Stimulated activated CD4-positive, alpha-beta T cell treated with anti-CD3 and anti-CD28 coated beads, Interleukin-2, amount 100 ng/mL, for 48 hours (primary cell): ENCODE measurements around the gene CATSPERE.
"Not testable (repeated sequence)": the region's sequence is repeated elsewhere in the genome, so short reads cannot be mapped to it uniquely, and the experiment has no call there.

Experiments used
- DNase-seq, 2 donors: peaks; one replicate each; pipeline ENCODE4 v3.0.0-alpha.2; 2020

The CATSPERE gene

DNA sequence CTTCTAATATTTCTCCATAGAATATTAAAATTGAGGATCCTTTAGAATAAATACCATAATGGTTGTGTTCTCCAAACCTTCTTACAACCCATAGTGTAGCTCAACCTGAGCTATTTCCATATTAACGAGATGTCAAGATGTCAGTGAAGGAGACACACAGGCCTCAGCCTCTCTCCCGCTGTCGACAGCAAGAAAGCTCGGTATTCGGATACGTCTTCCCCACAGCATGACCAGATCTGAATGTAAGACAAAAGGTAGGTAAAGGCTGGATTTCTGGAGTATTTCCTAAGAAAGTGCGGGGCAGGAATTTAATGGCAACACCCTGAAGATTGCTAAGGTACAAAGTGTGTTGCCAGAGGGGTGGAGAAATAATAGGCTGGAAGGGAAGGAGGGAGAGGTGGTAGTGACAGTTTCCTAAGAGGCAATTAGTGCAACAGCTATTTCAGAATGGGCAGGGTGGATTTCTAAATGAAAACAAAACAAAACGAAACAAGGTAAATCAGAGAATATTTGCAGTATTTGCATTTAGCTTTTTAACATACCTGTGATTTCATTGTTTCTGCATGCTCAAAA is 11.1 kb upstream of the CATSPERE start:
- no peak for DNase-seq

GRCh38 chr1:244450597-244451538 is 10.2 kb upstream of the CATSPERE start:
- peak; percentile 37 to 40 for DNase-seq

DNA sequence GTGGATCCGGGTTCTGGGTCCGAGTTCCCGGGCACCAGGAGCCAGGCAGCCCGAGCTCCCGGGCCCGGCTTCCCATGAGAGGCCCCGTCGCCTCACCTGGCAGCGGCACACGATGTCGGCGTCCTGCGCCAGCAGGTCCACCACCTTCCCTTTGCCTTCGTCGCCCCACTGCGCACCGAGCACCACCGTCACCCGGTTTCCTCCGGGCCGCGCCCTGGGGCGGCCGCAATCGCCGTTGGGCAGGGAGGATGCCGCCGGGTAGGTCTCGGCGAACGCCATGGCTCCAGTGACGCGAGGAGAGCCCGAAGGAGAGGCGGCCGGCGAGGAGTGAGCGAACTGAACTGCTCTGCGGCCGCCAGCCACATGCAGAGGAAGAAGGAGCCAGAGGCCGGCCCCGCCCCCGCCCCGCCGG is 9.5 kb upstream of the CATSPERE start, which contains the start of gene ADSS2:
Gene ADSS2, minus strand, starts transcription at position 371 of the 412 bp plus-strand sequence. Its CDS starts 92 bp downstream, at position 279.
- no peak for DNase-seq

DNA sequence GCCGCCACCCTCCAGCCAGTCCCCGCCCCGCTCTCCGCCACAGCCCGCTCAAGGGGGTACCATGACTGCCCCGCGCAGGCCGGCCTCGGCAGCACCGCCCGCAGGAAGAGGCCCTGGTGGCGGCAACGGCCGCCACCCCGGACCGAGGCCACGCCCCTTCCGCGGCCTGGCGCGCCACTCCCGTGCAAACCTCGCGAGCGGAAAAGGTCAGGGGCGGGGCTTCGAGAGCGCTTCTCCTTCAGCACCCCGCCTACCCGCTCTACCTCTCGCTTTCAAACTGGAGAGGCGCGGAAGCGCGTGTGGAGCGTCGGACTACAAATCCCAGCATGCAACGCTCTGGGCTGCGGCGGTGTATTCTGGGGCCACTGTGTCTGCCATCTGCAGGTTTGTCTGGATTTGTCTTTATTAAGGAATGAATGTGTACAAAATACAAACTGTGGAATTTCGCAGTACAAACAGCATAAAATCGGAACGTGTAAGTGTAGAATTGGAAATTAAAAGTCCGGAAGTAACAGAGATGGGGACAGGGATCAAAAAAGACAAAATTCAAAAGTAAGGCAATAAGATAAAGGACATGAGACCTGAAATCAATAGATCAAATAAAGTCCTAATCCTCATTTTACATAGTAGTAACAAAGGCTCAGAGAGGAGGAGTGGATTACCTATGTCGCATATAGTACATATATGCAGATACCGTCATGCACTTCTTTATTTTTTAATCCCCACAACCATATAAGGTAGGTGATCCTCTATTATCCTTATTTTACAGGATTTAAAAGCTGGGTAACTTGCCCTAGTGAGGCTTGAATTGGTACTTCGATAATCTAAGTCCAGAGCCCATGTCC is 8.9 kb upstream of the CATSPERE start:
- DNase-seq: peak; percentile 97

DNA sequence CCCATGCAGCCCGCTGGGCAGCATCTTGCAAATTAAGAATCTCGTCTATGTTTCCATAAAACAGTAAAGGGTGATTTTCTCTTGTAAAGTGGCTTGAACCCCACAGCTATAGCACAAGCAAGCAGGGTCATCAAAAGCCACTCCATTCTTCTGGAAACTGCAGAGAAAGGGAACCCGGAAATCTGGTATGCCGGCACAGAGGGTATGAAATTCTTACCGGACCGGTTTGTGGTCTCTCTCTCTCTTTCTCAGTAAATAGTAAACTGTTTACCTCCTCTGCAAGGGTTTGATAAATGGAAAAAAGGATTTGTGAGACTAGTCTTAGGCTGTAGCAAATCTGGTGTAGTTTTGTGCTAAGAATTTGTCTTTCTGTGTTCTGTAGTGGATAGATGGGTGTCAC is 6.7 kb upstream of the CATSPERE start:
- DNase-seq: no peak

DNA sequence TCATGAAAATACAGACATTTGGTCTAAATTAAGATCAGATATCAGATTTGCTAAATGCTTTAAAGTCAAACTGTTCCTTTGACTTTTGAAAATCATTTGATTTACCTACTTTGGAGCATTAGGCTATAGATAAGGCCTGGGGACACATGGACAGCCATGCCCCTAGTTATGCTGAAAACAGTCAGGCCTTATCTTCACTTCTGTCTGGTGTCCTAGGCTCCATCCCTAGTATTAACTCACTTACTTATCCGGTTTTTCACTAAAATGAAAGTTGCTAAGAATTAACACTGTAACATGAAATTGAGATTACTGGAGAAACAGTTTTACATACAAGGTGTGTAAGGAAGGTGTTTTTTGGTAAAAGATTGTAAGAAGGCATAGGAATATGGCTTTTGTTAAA is 4.5 kb upstream of the CATSPERE start:
- no peak for DNase-seq

DNA sequence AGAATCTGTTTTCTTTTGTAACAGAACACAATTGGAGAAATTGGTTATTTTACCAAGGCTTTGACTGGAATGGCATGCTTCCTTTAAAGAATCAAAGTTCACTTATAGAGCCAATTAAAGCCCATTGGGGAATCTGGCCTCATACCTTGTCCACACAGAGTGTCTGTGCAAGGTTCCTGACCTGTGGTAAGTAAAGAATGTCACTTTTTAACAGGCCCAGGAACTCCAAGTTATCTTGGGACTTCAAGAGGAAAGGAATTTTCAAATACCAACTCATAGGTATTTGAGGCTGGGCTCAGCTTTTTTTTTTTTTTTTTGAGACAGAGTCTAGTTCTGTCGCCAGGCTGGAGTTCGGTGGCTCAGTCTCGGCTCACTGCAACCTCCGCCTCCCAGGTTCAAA is 2.3 kb upstream of the CATSPERE start:
- no peak for DNase-seq

GRCh38 chr1:244460197-244460596 is 876 bp upstream of the CATSPERE start:
- DNase-seq: no peak

DNA sequence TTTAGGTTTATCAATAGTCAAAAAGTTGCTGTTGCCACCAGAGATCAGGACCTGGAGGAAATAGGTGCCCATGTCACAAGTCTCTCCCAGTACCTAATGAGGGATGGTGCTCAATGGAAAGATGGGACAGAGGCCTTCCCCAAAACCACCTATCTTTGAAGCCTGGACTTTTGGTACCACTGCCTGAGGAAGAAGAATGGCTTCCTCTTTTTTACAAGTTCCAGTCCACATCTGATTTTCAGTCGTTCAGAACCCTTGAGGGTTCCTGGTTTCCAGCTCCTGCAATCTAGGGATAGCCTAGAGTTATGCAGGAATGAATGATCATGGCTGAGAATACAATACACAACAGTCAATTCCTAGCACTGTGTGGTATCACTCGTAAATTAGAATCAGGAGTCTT is 5.7 kb downstream of the CATSPERE start:
- no peak for DNase-seq

GRCh38 chr1:244473059-244473605 is 12.1 kb downstream of the CATSPERE start:
- no peak for DNase-seq

- DNase-seq: not testable (repeated sequence)
Measured at GRCh38 chr1:244484971-244485370, 23.9 kb downstream of the CATSPERE start.

- no peak for DNase-seq
Measured at GRCh38 chr1:244494653-244495052, 33.6 kb downstream of the CATSPERE start.

DNA sequence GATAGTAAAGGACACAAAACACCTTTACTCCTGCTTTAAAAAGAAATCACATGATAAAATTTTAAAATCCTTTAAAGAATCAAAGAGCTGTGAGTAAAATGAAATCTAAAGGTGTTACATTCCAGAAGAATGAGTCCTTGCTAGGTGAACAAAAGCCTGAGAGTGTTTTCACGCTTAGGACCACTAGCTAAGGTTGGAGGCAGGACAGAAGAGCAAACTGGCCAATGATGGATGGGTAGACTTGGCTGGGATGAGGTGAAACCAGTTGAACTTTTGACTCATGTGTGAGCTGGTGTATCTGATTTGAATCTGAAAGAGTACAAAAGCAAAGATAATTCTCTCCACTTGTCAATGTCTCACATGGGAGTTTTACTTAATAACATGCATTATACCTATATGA is 35.1 kb downstream of the CATSPERE start:
- no peak for DNase-seq

DNA sequence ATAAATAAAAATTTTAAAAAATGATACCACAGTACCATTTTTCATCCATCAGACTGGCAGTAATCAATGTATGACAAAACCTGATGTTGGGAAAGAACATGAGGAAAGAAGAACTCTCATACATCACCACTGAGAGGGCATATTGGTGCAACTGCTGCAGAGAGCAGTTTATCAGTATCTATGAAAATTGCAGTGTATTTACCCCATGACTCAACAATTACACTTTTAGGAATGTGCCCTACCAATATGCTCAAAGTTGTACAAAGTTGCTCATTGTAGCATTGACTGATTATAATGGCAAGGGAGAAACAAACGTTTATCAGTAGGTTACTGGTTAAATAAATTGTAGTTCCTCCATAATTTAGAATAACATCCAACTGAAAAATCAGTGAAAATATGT is 36.7 kb downstream of the CATSPERE start:
- no peak for DNase-seq

DNA sequence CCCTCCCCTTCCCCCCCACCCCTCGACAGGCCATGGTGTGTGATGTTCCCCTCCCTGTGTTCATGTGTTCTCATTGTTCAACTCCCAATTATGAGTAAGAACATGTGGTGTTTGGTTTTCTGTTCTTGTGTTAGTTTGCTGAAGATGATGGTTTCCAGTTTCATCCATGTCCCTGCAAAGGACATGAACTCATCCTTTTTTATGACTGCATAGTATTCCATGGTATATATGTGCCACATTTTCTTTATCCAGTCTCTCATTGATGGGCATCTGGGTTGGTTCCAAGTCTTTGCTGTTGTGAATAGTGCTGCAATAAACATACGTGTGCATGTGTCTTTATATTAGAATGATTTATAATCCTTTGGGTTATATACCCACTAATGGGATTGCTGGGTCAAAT is 38.4 kb downstream of the CATSPERE start:
- not testable (repeated sequence) for DNase-seq

DNA sequence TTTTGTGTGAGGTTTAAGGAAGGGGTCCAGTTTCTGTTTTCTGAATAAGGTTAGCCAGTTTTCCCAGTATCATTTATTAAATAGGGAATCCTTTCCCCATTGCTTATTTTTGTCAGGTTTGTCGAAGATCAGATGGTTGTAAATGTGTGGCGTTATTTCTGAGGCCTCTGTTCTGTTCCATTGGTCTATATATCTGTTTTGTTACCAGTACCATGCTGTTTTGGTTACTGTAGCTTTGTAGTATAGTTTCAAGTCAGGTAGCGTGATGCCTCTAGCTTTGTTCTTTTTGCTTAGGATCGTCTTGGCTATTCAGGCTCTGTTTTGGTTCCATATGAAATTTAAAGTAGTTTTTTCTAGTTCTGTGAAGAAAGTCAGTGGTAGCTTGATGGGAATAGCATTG is 39.4 kb downstream of the CATSPERE start:
- not testable (repeated sequence) for DNase-seq

DNA sequence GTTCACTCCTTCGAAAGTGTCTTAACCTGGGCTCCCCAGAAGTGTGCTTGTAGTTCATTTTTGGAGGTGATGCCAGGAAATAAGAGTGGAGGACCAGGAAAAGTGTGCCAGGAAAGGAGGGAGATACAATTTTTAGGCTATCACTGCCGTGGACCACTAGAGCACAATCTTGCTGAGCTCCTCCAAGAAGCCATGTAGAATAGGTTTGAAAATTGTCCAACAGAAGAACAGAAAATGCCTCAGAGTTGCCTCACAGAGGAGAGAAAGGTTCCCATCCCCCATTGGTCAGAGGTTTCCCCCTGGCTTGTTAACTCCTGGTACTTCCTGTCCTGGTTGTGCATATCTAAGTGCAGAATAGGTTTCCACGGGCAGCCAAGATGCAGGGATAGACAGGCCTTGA is 41.6 kb downstream of the CATSPERE start:
- DNase-seq: no peak

DNA sequence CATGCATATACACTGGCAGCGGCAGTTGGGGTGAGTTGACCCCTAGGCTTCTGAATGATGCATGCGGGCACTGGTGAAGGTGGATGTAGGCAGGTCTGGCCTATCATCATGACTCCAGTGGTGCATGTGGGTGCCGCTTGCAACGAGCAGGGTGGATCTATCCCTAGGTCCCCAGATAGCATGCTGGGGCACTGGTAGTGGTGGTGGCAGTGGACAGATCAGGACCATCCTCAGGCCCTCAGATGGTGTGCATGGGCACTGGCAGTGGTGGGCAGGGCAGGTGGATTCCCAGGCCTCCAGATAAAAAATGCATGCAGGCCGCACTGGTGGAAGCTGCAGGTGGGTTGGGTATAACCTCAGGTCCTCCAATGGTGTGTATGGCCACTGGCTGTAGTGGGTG is 52.4 kb downstream of the CATSPERE start:
- no peak for DNase-seq

- DNase-seq: no peak
Measured at GRCh38 chr1:244515680-244516079, 54.6 kb downstream of the CATSPERE start.

- no peak for DNase-seq
Measured at GRCh38 chr1:244536316-244536715, 75.2 kb downstream of the CATSPERE start.

GRCh38 chr1:244545511-244545910 is 84.4 kb downstream of the CATSPERE start:
- no peak for DNase-seq

- no peak for DNase-seq
Measured at GRCh38 chr1:244548558-244549115, 87.6 kb downstream of the CATSPERE start.

GRCh38 chr1:244552336-244552735 is 91.3 kb downstream of the CATSPERE start:
- DNase-seq: no peak
